GM18909 (cell line): ENCODE results near the gene LTB4R.

ENCODE experiments used
- ATAC-seq: cut with Tn5 transposase; IDR thresholded peaks from one replicate; pipeline ENCODE4 v1.9.1; 2021; ENCODE audit warnings: mild to moderate bottlenecking; ENCODE audit not compliant: unreplicated experiment, poor library complexity

Gene LTB4R

GRCh38 chr14:24366413-24366720 lies 55.1 kb downstream of the LTB4R start:
- ATAC-seq = no peak

- peak; percentile 73 for ATAC-seq
Measured at GRCh38 chr14:24366721-24367513, 55.6 kb downstream of the LTB4R start.
